NCI-H2029 treated with DMSO at 0.1 percent for 48 hours (cell line): ENCODE measurements around the gene OLFM4.

ENCODE experiments used
- DNase-seq: peaks from one replicate; lab custom pipeline; 2025; lab: John Stamatoyannopoulos, UW

Gene OLFM4

DNA sequence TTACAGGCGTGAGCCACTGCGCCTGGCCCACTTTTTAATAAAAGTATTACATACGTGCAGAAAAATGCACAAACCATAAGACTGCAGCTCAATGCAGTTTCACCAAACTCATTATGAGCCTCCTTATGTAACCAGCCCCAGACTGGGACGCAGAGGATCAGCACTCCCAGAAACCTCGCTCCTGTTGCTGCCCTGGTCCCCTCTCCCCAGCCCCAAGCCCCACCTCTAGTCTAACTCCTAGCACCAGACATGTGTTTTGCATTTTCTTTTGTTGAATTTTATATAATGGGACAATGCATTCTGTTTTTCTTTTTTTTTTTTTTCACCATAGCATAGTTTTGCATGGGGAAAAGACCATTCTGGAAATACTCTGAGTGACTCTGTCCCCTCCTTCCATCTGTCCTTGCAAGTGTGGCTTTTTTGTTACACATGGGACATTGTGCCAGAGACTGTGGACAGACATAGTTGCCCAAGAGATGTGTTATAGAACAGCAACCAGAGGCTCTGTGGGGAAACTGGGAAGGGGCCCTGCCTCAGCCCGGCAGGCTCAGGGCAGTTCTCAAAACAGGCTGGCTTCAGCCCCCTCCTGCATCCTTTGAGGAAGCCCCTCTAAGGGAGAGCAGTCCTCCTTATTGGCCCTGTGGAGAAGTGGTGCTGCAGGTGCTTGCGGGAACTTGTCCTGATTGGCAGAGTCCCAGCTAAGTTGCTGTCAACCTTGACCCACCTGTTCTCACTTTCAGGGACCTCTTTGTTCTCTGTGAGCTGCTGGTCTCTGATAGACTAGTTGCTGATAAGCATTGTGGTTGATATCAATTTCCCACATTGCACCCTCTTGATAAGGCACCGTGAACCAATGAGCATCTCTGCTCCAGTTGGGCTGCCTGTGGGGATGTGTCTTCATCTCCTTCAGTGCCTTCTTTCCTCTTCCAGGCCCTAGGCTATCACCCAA, 13.8 kb upstream of the OLFM4 start:
- DNase-seq: no peak

DNA sequence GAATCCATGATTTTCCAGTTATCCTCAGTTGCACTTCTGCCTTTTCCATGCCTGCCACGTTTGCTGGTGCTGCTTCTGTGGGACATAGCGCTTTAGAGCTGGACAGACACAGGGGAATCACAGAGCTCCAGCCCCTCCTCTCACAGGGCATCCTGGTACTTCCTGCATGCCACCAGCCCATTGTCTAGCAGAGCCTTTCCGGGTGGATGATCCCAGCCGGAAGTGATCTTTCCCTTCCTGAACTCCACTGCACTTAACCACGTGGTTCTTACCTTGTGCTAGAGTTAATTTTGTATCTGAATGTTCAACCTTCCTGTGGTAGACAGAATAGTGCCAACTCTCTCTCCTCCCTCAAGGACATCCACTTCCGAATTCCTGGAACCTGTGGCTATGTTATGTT, 12.6 kb upstream of the OLFM4 start:
- DNase-seq: no peak

DNA sequence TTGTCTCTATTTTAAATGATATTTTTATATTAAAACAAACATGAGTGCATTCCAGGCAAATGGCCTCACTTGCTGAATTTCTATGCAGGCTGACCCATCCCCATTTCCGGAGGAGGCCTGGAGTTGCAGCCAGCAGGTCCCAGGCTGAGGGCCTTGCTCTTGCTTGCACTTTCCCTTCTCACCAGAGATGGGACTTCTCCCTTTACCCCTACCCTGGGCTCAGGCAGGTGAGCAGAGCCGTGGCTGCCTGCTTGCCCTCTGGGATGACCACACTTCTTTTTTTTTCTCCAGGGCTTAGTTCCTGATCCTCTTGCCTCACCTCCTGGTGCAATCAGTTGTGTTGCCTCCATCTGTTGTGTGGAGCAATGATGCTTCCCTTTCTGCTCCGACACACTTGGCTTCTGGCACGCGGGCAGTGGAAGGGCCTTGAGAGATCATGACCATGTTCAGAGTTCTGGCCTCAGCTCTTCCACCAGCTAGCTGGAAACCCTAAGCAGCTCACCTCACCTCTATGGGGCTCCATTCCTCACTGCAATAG, 11.1 kb upstream of the OLFM4 start:
- DNase-seq: no peak

DNA sequence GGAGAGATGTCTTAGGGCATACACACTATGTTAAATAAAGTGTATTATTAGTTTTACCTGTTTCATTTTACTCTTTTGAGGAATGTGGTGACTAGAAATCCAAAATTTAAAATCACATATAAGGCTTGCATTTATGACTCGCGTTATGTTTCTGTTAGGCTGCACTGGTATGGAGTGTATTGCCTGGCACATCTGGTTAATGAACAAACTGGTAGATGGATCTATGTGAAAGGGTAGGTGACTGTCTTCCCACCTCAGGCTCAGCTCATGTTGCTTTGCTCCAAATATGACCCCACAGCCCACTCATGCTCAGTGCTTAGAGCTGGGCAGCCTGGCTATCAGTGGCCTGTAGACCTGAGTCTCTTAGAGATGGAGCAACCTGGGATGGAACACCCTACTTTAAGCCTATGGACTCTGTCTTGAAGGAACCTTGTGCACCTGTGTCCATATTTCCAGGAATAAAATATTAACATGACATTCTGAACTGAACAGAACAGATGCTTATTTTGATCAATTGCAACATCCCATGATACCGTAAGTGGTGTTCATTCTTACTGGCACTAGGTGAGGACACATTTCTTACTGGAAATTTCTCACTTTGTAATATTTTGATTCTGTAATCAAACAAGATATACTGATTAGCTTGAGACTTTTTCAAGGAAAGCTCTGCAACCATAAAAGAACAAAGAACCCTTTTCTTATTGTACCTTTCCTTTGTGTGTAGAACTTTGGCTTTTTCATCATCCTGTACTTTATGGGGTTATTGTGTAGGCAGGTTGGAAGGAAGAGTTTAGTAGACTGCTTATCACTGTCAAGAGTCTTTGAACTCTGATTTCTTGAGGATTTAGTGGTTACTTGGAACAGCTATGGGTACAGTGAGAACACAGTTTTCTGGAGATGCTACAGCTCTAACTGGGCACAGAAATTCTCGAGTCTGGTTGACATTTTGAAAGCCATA, 9.6 kb upstream of the OLFM4 start:
- DNase-seq: no peak

DNA sequence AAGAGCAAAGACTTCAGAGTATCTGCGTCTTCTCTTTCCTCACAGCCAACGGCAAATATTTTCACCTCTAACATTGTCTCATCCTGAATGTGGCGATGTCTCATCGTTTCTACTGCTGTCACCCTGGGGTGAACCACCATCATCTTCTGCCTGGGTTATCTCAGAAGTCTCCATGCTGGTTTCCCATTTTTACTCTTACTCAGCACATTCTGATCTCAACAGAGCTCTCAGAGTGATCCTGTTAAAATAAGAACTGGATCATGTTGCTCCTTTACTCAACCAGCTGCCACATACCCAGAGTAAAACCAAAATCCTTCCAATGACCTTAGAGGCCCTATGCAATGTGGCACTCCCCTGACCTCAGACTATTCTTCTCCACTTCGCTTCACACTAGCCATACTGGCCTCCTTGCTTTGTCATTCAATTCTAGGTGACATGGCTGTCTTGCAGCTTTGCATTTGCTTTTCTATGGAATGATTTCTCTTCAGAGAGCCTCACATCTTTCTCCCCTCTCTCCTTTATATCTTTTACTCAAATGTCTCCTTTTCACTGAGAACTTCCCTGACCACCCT, 7.8 kb upstream of the OLFM4 start:
- DNase-seq: no peak

DNA sequence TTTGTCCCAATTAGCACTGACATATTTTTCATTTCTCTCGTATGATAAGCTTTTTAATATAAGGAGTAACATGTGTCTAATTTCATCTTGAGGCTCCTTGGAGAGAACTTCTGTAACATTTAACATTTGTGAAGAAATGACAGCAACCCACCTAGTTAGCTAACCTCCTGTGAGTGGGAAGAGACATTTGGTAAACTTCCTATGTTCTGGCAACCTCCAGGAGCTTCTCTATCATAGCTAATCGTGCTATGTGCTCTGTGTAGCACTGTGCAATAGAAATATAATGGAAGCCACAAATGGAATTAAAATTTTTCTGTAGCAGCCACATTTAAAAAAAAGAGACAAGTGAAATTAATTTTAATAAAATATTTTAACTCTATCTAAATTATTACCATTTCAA, 5.4 kb upstream of the OLFM4 start:
- no peak for DNase-seq

DNA sequence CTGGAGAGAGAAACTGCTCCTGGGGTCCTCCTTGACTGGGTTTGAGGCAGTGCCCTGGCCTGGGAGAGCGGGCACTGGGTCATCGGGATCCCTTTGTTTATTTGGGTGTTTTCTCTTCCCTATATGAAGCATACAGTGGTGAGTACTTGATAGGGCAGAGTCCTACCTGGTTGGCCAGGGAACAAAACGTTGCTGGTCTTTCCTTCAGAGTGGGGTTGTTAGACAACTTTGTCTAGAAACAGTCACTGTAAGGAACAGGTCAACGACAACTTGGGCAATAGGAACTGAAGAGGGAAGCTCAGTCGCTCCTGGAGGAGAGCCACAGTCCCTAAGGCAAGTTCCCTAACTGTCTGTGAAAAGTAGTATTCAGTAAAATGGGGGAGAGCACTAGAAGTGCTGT, 550 bp upstream of the OLFM4 start:
- DNase-seq: no peak

DNA sequence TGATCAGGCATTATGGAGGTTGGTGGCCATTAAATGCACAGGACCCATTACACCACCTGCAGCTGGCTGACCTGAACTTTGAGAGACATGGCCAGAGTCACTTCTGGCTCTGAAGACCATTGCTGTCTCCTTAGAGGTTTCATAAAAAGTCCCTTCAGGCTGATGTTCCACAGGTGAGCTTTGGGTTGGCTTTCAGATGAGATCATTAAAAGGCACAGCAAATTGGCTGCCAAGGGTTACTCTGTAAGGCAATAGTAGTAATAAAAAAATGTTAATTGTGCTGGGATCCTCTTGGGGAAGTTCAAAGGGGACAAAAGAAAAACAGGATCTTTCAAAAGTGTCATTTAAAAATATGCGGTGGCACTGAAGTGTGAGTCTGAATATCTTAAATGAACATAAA, 4.2 kb downstream of the OLFM4 start:
- no peak for DNase-seq

DNA sequence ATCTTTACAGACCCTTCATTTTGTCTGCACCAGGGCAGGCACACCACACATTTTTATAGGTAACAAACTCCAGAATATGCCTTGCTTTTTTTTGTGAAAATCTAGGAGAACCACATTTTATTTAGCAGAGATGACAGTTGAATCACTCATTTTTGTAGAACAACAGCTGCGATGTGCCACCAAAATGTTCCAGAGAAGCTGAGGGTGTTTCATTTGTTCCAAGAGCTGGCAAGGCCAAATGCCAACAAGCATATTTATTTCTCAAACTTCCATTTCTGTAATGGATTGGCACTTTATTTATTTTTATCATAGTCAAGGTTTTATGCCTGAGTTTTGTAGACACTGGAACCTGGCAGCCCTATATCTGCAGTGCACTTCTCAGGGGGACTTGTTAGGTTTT, 10.4 kb downstream of the OLFM4 start:
- DNase-seq: no peak

DNA sequence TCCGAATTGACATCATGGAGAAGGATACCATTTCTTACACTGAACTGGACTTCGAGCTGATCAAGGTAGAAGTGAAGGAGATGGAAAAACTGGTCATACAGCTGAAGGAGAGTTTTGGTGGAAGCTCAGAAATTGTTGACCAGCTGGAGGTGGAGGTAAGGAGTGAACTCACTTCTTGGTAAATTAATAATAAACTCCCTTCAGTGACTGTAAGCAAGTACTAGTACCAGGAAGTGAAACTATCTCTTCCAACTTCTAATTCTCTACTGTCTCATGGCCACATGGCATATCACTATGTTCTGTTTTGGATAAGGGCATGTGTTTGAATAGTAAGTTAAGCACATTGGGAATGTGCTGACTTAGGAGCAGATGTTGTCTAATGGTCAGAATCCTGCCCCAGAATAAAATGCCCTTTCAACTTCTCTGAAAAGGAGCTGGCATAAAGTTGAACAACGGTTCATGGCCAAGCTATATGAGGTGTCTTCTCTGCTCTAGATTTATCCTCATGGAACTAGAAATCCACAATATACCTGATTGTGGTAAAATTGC, 13.4 kb downstream of the OLFM4 start:
- no peak for DNase-seq

DNA sequence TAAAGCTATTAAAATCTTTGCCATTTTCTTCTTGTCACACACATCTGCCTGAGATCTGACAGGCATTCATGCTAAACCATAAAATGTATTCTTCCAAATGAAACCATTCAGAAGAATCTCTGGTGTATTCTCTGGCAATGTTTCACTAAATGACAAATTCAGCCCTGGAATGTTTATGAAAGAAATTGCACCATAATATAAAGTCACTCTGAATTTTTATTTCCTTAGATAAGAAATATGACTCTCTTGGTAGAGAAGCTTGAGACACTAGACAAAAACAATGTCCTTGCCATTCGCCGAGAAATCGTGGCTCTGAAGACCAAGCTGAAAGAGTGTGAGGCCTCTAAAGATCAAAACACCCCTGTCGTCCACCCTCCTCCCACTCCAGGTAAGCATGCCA, 14.3 kb downstream of the OLFM4 start:
- no peak for DNase-seq

DNA sequence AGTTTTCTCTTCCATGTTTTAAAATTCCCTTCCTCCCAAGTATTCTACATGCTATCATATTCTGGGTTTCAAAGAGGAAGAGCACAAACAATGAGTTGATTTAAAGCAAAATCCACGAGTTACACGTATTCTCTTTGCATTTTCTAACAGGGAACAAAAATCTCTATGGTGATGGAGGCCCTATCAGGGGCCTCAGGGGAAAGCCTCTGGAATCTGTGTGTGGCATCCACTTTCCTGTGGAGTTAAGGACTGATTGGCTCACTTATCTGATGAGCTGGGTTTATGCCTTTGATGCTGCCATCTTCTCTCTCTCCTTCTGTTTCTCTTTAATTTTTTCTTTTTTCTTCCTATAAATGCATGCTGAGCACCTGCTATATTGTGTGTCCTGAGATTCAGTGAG, 14.8 kb downstream of the OLFM4 start:
- no peak for DNase-seq

DNA sequence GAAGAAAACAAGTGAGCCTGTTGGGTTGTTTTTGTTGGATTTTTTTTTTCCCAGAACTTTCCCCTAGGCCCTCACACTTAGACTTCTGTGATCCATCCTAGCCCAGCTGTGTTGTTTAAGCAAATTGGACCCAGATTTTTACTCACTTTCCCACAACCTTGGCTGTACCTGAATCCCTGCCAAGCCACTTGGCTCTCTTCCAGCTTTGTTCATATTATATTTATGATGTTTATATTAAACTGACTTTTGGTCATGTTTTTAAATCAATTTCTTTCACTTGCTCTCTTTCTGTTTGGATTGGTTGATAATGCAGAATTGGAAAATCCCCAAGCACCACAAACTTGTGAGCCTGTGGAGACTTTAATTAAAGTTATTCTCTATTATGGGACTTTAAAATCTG, 16.6 kb downstream of the OLFM4 start:
- no peak for DNase-seq

DNA sequence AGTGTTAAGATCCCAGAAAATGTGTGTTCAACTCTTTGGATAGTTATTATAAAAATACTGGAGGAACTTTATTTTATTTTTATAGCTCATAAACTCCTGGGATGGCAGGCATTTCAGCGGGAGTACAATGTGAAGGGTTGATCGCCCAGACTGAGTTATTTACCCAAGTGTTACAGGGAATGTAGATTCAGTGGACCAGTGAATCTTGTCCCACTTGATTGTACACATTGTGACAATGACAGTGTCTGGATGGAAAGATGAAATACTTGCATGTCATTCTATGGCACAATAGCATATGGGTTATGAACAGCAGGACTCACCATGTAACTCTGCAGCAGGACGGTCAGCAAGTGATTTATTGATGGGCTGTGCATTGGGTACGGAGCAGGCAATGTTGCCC, 20.3 kb downstream of the OLFM4 start:
- no peak for DNase-seq

DNA sequence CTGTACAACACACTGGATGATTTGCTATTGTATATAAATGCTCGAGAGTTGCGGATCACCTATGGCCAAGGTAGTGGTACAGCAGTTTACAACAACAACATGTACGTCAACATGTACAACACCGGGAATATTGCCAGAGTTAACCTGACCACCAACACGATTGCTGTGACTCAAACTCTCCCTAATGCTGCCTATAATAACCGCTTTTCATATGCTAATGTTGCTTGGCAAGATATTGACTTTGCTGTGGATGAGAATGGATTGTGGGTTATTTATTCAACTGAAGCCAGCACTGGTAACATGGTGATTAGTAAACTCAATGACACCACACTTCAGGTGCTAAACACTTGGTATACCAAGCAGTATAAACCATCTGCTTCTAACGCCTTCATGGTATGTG, 21.5 kb downstream of the OLFM4 start:
- DNase-seq: peak; percentile 8

DNA sequence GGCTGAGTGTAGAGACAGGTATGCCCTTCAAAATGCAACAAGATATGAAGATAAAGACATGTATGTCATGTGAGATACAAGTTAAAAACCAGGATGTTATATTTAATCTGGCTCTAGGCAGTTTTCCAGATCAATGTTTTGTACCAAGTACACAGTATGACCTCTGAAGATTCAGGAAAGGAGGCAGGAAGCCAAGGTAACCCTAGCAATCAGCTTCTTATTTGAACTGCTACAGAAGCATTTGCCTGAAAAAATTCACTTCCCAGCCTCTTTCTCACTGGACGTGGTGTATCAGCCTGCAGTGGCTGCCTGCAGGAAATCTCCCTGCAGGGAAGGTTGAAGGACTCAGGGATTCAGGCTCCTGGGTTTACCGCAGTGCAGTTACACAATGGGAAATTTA, 24.1 kb downstream of the OLFM4 start:
- no peak for DNase-seq

DNA sequence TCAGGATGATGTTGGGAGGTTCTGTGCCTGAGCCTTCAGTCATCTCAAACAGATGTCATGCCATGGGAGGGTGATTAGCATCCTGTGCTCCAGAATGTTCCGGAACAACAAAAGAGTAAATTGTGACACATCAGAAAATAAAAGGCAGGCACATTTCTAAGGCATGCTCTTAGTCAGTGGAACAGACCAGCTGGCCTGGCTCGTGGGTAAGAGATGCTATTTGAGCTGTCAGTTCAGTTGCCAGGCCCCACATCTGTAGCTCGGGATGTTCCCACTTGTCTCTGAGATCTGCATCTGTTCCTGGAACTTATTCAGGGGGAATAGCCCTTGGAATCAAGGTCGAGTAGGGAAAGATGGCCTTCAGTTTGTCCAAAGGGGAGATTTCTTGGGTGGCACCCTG, 26.0 kb downstream of the OLFM4 start:
- DNase-seq: no peak

DNA sequence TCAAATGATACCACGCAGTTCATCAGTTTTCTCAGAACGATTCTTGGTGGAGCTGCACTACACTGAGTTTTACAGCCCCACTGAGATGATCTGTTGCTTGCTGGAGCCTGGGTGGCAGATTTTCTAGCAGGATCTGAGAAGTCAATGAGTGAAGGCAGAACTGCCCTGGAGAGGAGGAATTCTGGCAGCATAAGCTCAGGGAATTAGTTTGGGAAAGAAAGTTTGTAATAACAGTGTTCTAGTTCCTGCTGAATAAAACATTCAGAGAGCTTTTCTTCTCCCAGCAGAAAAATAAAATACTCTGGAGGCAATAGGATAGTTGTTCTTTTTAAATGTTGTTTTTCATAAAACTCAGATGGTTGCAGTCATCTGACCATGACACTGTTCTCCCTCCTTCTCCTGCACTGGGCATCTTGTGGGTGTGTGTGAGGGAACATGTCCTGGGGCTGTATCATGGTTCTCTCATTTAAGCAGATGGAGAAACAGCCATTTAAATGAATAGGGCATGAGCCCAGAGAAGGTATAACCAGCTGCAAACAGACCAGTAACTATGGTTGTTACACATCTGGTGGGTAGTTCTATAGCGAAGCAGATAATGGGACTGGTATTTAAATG, 29.6 kb downstream of the OLFM4 start:
- DNase-seq: no peak

DNA sequence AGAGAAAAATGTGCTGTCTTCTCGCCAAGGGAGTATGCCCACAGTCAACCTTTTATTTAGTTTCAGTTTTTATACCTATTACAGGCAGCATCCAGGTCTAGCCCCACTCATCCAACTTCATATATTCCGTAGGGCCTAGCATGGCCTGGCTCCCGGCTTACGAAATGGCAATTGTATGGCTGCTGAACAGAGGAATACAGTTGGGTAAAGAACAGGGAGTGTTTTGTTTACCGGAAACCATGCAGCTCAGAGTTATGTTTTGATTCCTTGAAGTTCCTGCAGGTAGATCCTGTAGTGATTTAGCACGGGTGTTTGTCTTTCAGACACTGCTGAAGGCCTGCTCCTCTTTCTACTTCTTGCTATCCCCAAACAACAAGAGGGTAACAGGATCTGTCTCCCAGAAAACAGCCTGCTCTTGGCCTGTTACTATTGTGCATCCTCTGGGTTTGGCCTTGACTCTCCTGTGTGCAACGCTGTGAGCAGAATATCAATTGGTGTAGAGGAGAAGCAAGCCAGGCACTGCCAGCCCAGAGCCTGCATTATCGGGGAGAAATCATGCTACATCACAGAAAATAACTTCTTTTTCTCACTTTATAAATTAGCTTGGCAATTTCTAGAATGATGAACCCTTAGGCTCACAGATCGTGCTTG, 32.4 kb downstream of the OLFM4 start:
- DNase-seq: no peak

DNA sequence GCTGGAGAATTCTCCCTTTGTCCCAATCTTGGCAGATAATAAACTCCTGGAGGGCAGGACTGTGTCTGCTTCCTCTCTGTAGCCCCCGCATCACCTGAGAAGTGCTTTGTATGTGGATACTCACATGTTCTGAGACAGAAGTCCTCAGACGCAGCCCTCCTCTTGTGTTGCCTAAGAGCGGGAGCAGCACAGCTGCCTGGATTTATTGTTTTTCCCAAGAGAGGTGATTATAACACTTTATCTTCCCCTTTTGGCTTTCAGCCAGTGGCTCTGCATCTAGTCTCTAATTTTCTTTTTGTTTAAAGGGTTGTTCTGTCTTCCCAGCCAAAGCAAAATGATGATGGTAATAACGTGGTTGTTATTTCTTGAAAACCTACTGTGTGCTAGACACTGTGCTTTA, 36.1 kb downstream of the OLFM4 start:
- DNase-seq: no peak

DNA sequence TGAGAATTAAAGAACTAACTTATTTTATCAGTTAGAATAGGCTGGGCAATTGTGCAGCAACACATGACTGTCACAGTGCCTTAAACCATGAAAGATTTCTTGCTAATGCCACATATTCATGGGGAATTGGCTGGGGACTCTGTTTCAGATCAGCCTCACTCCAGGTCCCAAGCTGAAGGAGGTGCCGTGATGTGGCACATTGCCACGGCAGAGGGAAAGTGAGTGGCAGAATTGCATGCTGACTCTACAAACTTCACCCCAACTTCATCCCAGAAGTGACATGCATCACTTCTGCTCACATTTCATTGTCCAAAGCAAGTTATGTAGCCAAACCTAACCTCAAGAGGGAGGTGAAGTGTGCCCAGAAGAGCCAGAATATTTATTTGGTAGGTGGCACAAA, 37.8 kb downstream of the OLFM4 start:
- DNase-seq: no peak
